HEK293 (cell line): ENCODE measurements around the gene PRR36.

Experiments used
- KLF7 ChIP-seq: fragments of 450-650 bp; formaldehyde crosslinking; IDR thresholded peaks from 2 replicates; pipeline ENCODE4 v1.5.1; 2016; ENCODE audit warnings: missing biosample characterization, missing genetic modification characterization, borderline replicate concordance
- MZF1 ChIP-seq: fragments of 450-650 bp; formaldehyde crosslinking; IDR thresholded peaks from 2 replicates; pipeline ENCODE4 v1.5.1; 2017; ENCODE audit warnings: missing biosample characterization, missing genetic modification characterization, borderline replicate concordance
- PBX3 ChIP-seq: sonication (generic); formaldehyde crosslinking; IDR thresholded peaks from 2 replicates; pipeline ENCODE4 v1.8.1; 2022; ENCODE audit warnings: mild to moderate bottlenecking, moderate library complexity, missing genetic modification reagents
- SALL2 ChIP-seq: fragments of 450-650 bp; formaldehyde crosslinking; IDR thresholded peaks from 2 replicates; pipeline ENCODE4 v1.5.0; 2017; ENCODE audit warnings: missing biosample characterization, mild to moderate bottlenecking, missing genetic modification characterization, borderline replicate concordance
- ZBTB17 ChIP-seq: fragments of 450-650 bp; formaldehyde crosslinking; IDR thresholded peaks from 2 replicates; pipeline ENCODE4 v1.5.1; 2016; ENCODE audit warnings: missing biosample characterization, missing genetic modification characterization
- ZBTB48 ChIP-seq: fragments of 450-650 bp; formaldehyde crosslinking; IDR thresholded peaks from 2 replicates; pipeline ENCODE4 v1.5.1; 2016; ENCODE audit warnings: missing biosample characterization, missing genetic modification characterization
- ZBTB6 ChIP-seq: fragments of 450-650 bp; formaldehyde crosslinking; IDR thresholded peaks from 2 replicates; pipeline ENCODE4 v1.5.1; 2017; ENCODE audit warnings: missing biosample characterization, missing genetic modification characterization
- ZFHX2 ChIP-seq: fragments of 450-650 bp; formaldehyde crosslinking; conservative IDR thresholded peaks from 2 replicates; pipeline ENCODE4 v1.5.1; 2016; ENCODE audit warnings: missing biosample characterization, missing genetic modification characterization
- ZFP37 ChIP-seq: fragments of 450-650 bp; formaldehyde crosslinking; IDR thresholded peaks from 2 replicates; pipeline ENCODE4 v1.5.1; 2016; ENCODE audit warnings: missing biosample characterization, missing genetic modification characterization
- ZNF140 ChIP-seq: fragments of 450-650 bp; formaldehyde crosslinking; IDR thresholded peaks from 2 replicates; pipeline ENCODE4 v1.5.1; 2016; ENCODE audit warnings: missing biosample characterization, missing genetic modification characterization
- ZNF155 ChIP-seq: fragments of 450-650 bp; formaldehyde crosslinking; IDR thresholded peaks from 2 replicates; pipeline ENCODE4 v1.5.1; 2016; ENCODE audit warnings: missing biosample characterization, missing genetic modification characterization
- ZNF18 ChIP-seq: fragments of 450-650 bp; formaldehyde crosslinking; IDR thresholded peaks from 2 replicates; pipeline ENCODE4 v1.5.1; 2016; ENCODE audit warnings: missing biosample characterization, missing genetic modification characterization
- ZNF202 ChIP-seq: fragments of 450-650 bp; formaldehyde crosslinking; IDR thresholded peaks from 2 replicates; pipeline ENCODE4 v1.5.1; 2016; ENCODE audit warnings: missing biosample characterization, missing genetic modification characterization, borderline replicate concordance
- ZNF239 ChIP-seq: fragments of 450-650 bp; formaldehyde crosslinking; IDR thresholded peaks from 2 replicates; pipeline ENCODE4 v1.5.1; 2016; ENCODE audit warnings: missing biosample characterization, missing genetic modification characterization
- ZNF354C ChIP-seq: fragments of 450-650 bp; formaldehyde crosslinking; IDR thresholded peaks from 2 replicates; pipeline ENCODE4 v1.5.1; 2016; ENCODE audit warnings: missing biosample characterization, missing genetic modification characterization, low read depth, borderline replicate concordance
- ZNF366 ChIP-seq: fragments of 450-650 bp; formaldehyde crosslinking; conservative IDR thresholded peaks from 2 replicates; pipeline ENCODE4 v1.5.1; 2016; ENCODE audit warnings: missing biosample characterization, missing genetic modification characterization
- ZNF394 ChIP-seq: fragments of 450-650 bp; formaldehyde crosslinking; IDR thresholded peaks from 2 replicates; pipeline ENCODE4 v1.5.1; 2016; ENCODE audit warnings: missing biosample characterization, missing genetic modification characterization, mild to moderate bottlenecking, moderate library complexity, borderline replicate concordance
- ZNF416 ChIP-seq: fragments of 450-650 bp; formaldehyde crosslinking; IDR thresholded peaks from 2 replicates; pipeline ENCODE4 v1.5.1; 2016; ENCODE audit warnings: missing biosample characterization, missing genetic modification characterization
- ZNF433 ChIP-seq: fragments of 450-650 bp; formaldehyde crosslinking; IDR thresholded peaks from 2 replicates; pipeline ENCODE4 v1.5.1; 2016; ENCODE audit warnings: missing biosample characterization, missing genetic modification characterization, low read depth
- ZNF561 ChIP-seq: fragments of 450-650 bp; IDR thresholded peaks from 2 replicates; pipeline ENCODE4 v1.5.1; 2018; ENCODE audit warnings: missing biosample characterization, missing genetic modification characterization, borderline replicate concordance
- ZNF580 ChIP-seq: fragments of 450-650 bp; formaldehyde crosslinking; IDR thresholded peaks from 2 replicates; pipeline ENCODE4 v1.5.1; 2016; ENCODE audit warnings: missing biosample characterization, missing genetic modification characterization
- ZNF585B ChIP-seq: fragments of 450-650 bp; formaldehyde crosslinking; IDR thresholded peaks from 2 replicates; pipeline ENCODE4 v1.5.1; 2016; ENCODE audit warnings: missing biosample characterization, missing genetic modification characterization
- ZNF639 ChIP-seq: fragments of 450-650 bp; formaldehyde crosslinking; IDR thresholded peaks from 2 replicates; pipeline ENCODE4 v1.5.1; 2016; ENCODE audit warnings: missing biosample characterization, missing genetic modification characterization
- ZNF692 ChIP-seq: fragments of 450-650 bp; formaldehyde crosslinking; IDR thresholded peaks from 2 replicates; pipeline ENCODE4 v1.5.1; 2016; ENCODE audit warnings: missing biosample characterization, missing genetic modification characterization
- ZNF747 ChIP-seq: fragments of 450-650 bp; formaldehyde crosslinking; IDR thresholded peaks from 2 replicates; pipeline ENCODE4 v1.5.1; 2016; ENCODE audit warnings: missing biosample characterization, missing genetic modification characterization
- ZSCAN23 ChIP-seq: fragments of 450-650 bp; formaldehyde crosslinking; IDR thresholded peaks from 2 replicates; pipeline ENCODE4 v1.5.1; 2016; ENCODE audit warnings: missing biosample characterization, missing genetic modification characterization
- ZSCAN5A ChIP-seq: fragments of 450-650 bp; formaldehyde crosslinking; IDR thresholded peaks from 2 replicates; pipeline ENCODE4 v1.5.1; 2016; ENCODE audit warnings: missing biosample characterization, missing genetic modification characterization
- TF ChIP-seq, protein P1 (sequence below): fragments of 450-650 bp; formaldehyde crosslinking; IDR thresholded peaks from 2 replicates; pipeline ENCODE4; 2016; ENCODE audit warnings: missing biosample characterization, missing genetic modification characterization

PRR36 gene

DNA sequence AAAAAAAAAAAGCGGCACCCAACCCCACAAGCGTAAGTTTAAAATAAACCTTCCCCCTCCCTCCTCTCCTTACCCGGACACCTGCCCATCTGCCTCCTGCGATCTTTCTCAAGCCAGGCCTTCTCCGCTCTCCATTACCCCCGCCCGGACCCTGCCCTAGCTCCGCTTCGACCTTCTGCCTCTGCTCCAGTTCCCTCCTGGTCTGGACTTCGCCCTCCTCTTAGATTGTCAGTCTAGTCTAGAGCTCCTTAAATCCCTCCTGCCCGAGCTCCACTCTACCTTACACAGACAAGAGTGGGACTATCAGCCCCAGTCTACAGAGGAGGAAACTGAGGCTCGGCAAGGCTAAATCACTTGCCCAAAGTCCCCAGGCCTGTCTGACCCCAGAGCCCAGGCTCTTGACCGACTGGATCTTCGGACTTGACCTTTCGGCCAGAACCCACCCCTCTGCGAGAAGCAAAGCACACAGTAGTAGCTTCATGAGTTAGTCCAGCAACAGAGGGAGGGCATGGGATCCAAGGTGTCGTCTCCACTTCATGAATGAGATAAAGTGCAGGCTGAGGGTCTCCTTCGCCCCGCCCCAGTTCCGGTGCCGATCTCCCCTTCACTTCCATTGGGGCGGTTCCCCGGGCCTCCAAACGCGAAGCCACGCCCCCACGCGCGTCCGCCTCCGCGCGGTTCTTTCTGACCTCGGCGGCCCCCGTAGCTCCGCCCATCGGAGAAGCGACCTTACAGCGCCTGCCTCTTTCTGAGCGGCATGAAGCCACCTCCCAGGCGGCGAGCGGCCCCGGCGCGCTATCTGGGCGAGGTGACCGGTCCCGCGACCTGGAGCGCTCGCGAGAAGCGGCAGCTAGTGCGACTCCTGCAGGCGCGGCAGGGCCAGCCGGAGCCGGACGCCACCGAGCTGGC lies 45.7 kb upstream of the PRR36 start, which contains the start of gene SNAPC2 (continued):
- TF ChIP-seq KLF7 (tag by site-specific recombination) = peak; percentile 56; the same call in 1 of the 2 replicates
- no peak for TF ChIP-seq ZBTB17 (tag by site-specific recombination)
- TF ChIP-seq ZNF155 (tag by site-specific recombination) = no peak
- TF ChIP-seq ZNF239 (tag by site-specific recombination) = no peak
- no peak for TF ChIP-seq ZNF202 (tag by site-specific recombination)
- peak; percentile 71 for TF ChIP-seq ZFHX2 (tag by site-specific recombination)
- TF ChIP-seq ZSCAN5A (tag by site-specific recombination) = no peak
- TF ChIP-seq, protein P1, sequence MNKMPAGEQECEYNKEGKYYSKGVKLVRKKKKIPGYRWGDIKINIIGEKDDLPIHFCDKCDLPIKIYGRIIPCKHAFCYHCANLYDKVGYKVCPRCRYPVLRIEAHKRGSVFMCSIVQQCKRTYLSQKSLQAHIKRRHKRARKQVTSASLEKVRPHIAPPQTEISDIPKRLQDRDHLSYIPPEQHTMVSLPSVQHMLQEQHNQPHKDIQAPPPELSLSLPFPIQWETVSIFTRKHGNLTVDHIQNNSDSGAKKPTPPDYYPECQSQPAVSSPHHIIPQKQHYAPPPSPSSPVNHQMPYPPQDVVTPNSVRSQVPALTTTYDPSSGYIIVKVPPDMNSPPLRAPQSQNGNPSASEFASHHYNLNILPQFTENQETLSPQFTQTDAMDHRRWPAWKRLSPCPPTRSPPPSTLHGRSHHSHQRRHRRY = no peak
- no peak for TF ChIP-seq ZNF366 (tag by site-specific recombination)
- no peak for TF ChIP-seq ZNF140 (tag by site-specific recombination)
- TF ChIP-seq MZF1 = no peak
- TF ChIP-seq SALL2 (tag by site-specific recombination) = no peak
- TF ChIP-seq ZNF433 (tag by site-specific recombination) = no peak
- TF ChIP-seq ZFP37 (tag by site-specific recombination) = no peak
- TF ChIP-seq ZNF580 = no peak
- TF ChIP-seq ZNF692 (tag by site-specific recombination) = peak; percentile 45; the same call in 1 of the 2 replicates
- no peak for TF ChIP-seq ZBTB48 (tag by site-specific recombination)
- TF ChIP-seq ZNF394 (tag by site-specific recombination) = no peak
- no peak for TF ChIP-seq ZNF18 (tag by site-specific recombination)
- TF ChIP-seq ZNF354C (tag by site-specific recombination) = no peak
- TF ChIP-seq ZNF416 = no peak
- no peak for TF ChIP-seq ZSCAN23 (tag by site-specific recombination)
- TF ChIP-seq ZNF747 (tag by site-specific recombination) = no peak
- no peak; the same call in 1 of the 2 replicates for TF ChIP-seq PBX3
- TF ChIP-seq ZNF561 (tag by site-specific recombination) = peak; percentile 72; the same call in 1 of the 2 replicates
- no peak for TF ChIP-seq ZNF639 (tag by site-specific recombination)
- TF ChIP-seq ZBTB6 (tag by site-specific recombination) = no peak; the same call in 1 of the 2 replicates
- no peak for TF ChIP-seq ZNF585B (tag by site-specific recombination)
